OCI-LY3 (cell line): ENCODE data around the gene STK32B.

Experiments used
- H2AFZ ChIP-seq: fragments of 200-600, 300-600 bp; shearing (Covaris generic); 2 replicates; pipeline ENCODE4 v1.6.0; 2014; ENCODE audit warnings: antibody characterized with exemption, low read depth, low read length
- H3K27ac ChIP-seq: fragments of 200-600, 300-600 bp; sonication (generic); 2 replicates; pipeline ENCODE4 v1.5.1; 2014; ENCODE audit warnings: mild to moderate bottlenecking, low read length, moderate library complexity, mixed read lengths
- H3K27me3 ChIP-seq: fragments of 200-600, 300-600 bp; sonication (generic); 2 replicates; pipeline ENCODE4 v1.6.1; 2014; ENCODE audit warnings: low read depth, low read length, mixed read lengths
- H3K36me3 ChIP-seq: fragments of 200-600, 300-600 bp; sonication (generic); replicated peaks from 2 replicates; pipeline ENCODE3; 2014; ENCODE audit warnings: low read depth, low read length, mixed read lengths
- H3K4me1 ChIP-seq: fragments of 300-600, 200-600 bp; sonication (generic); 2 replicates; pipeline ENCODE4 v1.6.1; 2014; ENCODE audit warnings: low read length, mixed read lengths
- H3K4me2 ChIP-seq: fragments of 200-600, 300-600 bp; sonication (generic); 2 replicates; pipeline ENCODE4 v1.6.1; 2014; ENCODE audit warnings: low read length, mixed read lengths
- H3K4me3 ChIP-seq: fragments of 300-600, 200-600 bp; sonication (generic); 2 replicates; pipeline ENCODE4 v1.5.1; 2014; ENCODE audit warnings: antibody characterized with exemption, mild to moderate bottlenecking, low read length, moderate library complexity
- H3K79me2 ChIP-seq: fragments of 300-600, 200-600 bp; shearing (Covaris generic); 2 replicates; pipeline ENCODE4 v1.6.1; 2014; ENCODE audit warnings: mild to moderate bottlenecking, low read length, mixed read lengths
- H3K9ac ChIP-seq: fragments of 300-600, 200-600 bp; shearing (Covaris generic); 2 replicates; pipeline ENCODE4 v1.6.0; 2014; ENCODE audit warnings: mild to moderate bottlenecking, low read length, moderate library complexity
- H3K9me3 ChIP-seq: fragments of 200-600, 300-600 bp; shearing (Covaris generic); 2 replicates; pipeline ENCODE4 v1.6.1; 2014; ENCODE audit warnings: low read length, mixed read lengths; ENCODE audit not compliant: insufficient read depth
- H4K20me1 ChIP-seq: fragments of 200-600, 300-600 bp; sonication (generic); 2 replicates; pipeline ENCODE4 v1.6.1; 2016; ENCODE audit warnings: low read length, mixed read lengths; ENCODE audit not compliant: insufficient read depth
- EZH2phosphoT487 ChIP-seq: fragments of 200-600 bp; shearing (Covaris generic); IDR thresholded peaks from 2 replicates; pipeline ENCODE4 v1.6.1; 2018; ENCODE audit warnings: antibody characterized with exemption, mixed run types, low read depth
- TF ChIP-seq, protein P1 (sequence below): fragments of 200-600, 300-600 bp; sonication (generic); IDR thresholded peaks from 2 replicates; pipeline ENCODE4 v1.5.1; 2014; ENCODE audit warnings: antibody characterized with exemption, low read length, low read depth

Gene STK32B

DNA sequence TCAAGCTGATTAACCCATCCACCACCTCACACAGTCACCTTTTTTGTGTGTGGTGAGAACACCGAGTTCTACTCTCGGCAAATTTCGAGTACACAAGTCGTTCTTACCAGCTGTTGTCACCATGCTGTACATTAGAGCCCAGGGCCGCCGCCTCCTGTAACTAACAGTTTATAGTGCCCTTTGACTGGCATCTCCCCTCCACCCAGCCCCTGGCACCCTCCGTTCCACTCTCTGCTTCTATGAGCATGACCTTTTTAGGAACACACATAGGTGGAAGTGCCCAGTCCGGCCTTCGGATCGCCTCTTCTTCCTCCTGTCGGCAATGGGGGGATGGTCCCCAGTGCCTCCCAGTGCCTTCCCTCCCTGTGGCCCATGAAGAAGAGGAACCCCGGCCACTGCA is 141.4 kb downstream of the STK32B start:
- Histone ChIP-seq H3K4me2 (no peak overlapping the region), H3K4me1 (no peaks in the 10 kb centered on the region), H3K27me3 (no peaks in the 10 kb centered on the region), H3K36me3 (no peaks in the 10 kb centered on the region), H4K20me1 (no peaks in the 10 kb centered on the region), H2AFZ (no peak overlapping the region), H3K27ac (no peak overlapping the region), H3K9me3 (no peaks in the 10 kb centered on the region), H3K4me3 (no peak overlapping the region), H3K79me2 (no peaks in the 10 kb centered on the region), H3K9ac (no peak overlapping the region)
- TF ChIP-seq, protein P1, sequence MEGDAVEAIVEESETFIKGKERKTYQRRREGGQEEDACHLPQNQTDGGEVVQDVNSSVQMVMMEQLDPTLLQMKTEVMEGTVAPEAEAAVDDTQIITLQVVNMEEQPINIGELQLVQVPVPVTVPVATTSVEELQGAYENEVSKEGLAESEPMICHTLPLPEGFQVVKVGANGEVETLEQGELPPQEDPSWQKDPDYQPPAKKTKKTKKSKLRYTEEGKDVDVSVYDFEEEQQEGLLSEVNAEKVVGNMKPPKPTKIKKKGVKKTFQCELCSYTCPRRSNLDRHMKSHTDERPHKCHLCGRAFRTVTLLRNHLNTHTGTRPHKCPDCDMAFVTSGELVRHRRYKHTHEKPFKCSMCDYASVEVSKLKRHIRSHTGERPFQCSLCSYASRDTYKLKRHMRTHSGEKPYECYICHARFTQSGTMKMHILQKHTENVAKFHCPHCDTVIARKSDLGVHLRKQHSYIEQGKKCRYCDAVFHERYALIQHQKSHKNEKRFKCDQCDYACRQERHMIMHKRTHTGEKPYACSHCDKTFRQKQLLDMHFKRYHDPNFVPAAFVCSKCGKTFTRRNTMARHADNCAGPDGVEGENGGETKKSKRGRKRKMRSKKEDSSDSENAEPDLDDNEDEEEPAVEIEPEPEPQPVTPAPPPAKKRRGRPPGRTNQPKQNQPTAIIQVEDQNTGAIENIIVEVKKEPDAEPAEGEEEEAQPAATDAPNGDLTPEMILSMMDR: no peak
- no peak for TF ChIP-seq EZH2phosphoT487

DNA sequence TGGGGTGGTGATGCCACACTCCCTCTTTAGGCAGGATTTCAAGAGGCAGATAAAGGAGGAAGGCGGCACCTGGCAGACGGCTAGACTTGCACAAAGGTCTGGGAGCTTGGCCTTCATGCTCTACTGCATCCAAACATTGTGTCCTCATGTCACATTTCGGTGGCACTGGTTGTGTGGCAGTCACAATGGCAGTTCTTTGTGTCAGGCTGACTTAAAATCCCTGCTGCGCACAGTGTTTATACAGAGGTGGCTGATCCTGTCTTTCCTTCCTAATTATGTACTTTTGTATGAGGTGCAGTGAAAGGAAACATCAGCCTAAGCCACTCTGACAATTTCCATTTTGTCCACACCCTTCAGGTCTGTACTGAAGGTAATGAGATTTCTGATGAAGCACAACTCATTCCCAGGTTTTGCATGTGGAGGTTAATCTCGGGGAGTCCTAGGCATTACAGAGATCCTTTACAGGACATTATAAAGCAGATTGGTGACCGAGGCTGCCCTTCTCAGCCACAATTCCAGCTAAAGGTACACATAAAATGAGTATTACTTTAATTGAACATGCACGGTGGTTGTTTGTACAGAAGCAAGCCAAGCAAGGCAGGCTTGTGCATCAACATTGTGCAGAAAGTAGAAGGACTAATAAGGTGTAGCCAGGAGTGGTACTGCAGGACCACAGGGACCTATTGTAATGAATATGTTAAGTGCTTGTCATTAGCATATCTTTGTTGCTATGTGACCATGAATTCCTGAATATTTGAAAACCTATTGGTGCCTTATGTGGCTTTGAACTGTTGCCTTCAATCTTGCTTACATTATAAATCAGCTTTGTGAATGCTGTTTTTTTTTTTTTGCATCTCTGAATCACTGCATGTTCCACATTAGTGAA is 147.6 kb downstream of the STK32B start:
- no peak for TF ChIP-seq EZH2phosphoT487
- TF ChIP-seq, protein P1: no peak
- Histone ChIP-seq H3K9ac (no peak overlapping the region), H4K20me1 (no peaks in the 10 kb centered on the region), H2AFZ (no peak overlapping the region), H3K79me2 (no peaks in the 10 kb centered on the region), H3K9me3 (no peaks in the 10 kb centered on the region), H3K4me1 (no peaks in the 10 kb centered on the region), H3K27me3 (no peaks in the 10 kb centered on the region), H3K4me2 (no peak overlapping the region), H3K4me3 (no peak overlapping the region), H3K27ac (no peak overlapping the region), H3K36me3 (no peaks in the 10 kb centered on the region)

DNA sequence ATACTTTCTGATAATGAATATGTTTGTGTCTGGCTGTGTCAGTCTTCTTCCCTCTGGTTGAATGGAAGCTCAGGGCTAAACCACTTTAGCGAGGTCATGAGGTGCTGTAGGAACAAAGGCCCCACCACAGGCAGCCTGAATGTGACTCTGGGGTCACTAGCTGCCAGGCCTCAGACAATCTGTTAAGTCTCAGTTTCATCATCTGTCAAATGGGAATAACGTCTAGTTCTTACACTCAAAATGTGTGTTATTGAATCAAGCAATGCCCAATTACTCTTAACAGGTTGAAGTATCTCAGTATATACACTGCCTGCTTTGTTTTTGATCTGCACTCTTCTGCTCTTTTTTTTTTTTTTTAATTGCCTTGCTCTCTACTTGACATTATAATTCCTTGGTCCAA is 148.6 kb downstream of the STK32B start:
- Histone ChIP-seq H3K4me2 (no peak overlapping the region), H3K9me3 (no peaks in the 10 kb centered on the region), H3K36me3 (no peaks in the 10 kb centered on the region), H4K20me1 (no peaks in the 10 kb centered on the region), H3K27me3 (no peaks in the 10 kb centered on the region), H2AFZ (no peak overlapping the region), H3K4me3 (no peak overlapping the region), H3K79me2 (no peaks in the 10 kb centered on the region), H3K9ac (no peak overlapping the region), H3K4me1 (no peaks in the 10 kb centered on the region), H3K27ac (no peak overlapping the region)
- TF ChIP-seq, protein P1: no peak
- TF ChIP-seq EZH2phosphoT487: no peak

DNA sequence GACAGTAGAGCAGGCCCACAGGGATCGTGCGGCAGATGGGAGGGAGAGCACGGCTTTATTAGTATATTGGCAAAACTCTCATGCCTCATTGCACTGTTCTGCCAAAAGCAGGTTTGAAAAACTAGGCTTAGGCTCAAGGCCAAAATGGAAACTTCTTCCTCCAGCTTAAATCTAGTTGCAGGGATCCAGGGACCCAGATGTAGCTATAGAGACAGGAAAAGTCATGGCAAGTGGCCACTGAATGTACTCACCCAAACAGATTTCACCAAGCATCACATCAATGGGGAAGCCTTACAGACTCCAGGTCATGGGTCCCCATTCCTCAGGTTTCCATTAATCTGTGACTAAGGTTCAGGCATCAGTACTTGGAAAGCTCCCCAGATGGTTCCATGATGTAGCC is 149.2 kb downstream of the STK32B start:
- TF ChIP-seq EZH2phosphoT487: no peak
- TF ChIP-seq, protein P1: no peak
- no peak overlapping the region for H3K4me3 ChIP-seq
- no peaks in the 10 kb centered on the region for H3K4me1 ChIP-seq
- H3K9me3 ChIP-seq: no peaks in the 10 kb centered on the region
- H4K20me1 ChIP-seq: no peaks in the 10 kb centered on the region
- no peaks in the 10 kb centered on the region for H3K79me2 ChIP-seq
- H3K36me3 ChIP-seq: no peaks in the 10 kb centered on the region
- no peak overlapping the region for H3K4me2 ChIP-seq
- H2AFZ ChIP-seq: no peak overlapping the region
- H3K27me3 ChIP-seq: no peaks in the 10 kb centered on the region
- H3K27ac ChIP-seq: no peak overlapping the region
- H3K9ac ChIP-seq: no peak overlapping the region
